ENCODE measurements around the gene SIRT3. TPM values are rescaled to one million over a fixed set of nuclear protein-coding genes. Genes with fewer than 3 reads are reported as not detected.

Gene SIRT3
- total RNA-seq, 1 experiment from 2014 or later = 13.9 TPM

DNA sequence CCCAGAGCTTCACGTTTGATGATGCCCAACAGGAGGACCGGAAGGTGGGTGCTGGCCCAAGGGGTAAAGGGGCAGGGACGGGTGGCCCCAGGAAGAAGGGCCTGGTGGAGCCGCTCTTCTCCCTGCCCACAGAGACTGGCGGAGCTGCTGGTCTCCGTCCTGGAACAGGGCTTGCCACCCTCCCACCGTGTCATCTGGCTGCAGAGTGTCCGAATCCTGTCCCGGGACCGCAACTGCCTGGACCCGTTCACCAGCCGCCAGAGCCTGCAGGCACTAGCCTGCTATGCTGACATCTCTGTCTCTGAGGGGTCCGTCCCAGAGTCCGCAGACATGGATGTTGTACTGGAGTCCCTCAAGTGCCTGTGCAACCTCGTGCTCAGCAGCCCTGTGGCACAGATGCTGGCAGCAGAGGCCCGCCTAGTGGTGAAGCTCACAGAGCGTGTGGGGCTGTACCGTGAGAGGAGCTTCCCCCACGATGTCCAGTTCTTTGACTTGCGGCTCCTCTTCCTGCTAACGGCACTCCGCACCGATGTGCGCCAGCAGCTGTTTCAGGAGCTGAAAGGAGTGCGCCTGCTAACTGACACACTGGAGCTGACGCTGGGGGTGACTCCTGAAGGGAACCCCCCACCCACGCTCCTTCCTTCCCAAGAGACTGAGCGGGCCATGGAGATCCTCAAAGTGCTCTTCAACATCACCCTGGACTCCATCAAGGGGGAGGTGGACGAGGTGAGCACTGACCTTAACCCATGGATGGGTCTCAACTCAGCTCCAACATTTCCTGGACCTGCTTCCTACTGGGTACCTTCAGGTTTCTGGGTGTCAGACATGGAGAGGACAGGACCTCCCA, 26.6 kb downstream of the SIRT3 start:
- H3K9me3 ChIP-seq (ENCODE audit: control insufficient read depth, low read depth, low read length) = no peaks in the 10 kb centered on the region
- H3K4me1 ChIP-seq (ENCODE audit: insufficient read depth, low read length) = no peaks in the 10 kb centered on the region; the same call in 1 of the 2 replicates
- no peak overlapping the region for H3K4ac ChIP-seq (ENCODE audit: low read depth, low read length)
- H3K23me2 ChIP-seq (ENCODE audit: insufficient read length, low read depth, low read length, poor library complexity, severe bottlenecking) = peaks cover 21% of the 10 kb centered on the region
- Mint-ChIP-seq H3K27ac (peak overlapping the region in 1 of 3 experiments; percentile 53; a peak in 1 of 7 replicates), H3K27me3 (ENCODE audit: low read depth) (no peaks in the 10 kb centered on the region), H3K4me3 (peak overlapping the region; percentile 93 to 97), H3K36me3 (ENCODE audit: insufficient read depth in 1 of 3, low read depth in 3 of 3) (peaks cover 30 to 62% (median 58%) of the 10 kb centered on the region in 3 experiments), H3K4me1 (peaks cover 5 to 17% of the 10 kb centered on the region in 2 experiments), H3K9me3 (no peaks in the 10 kb centered on the region)
- DNase-seq = no peak
- H3K79me1 ChIP-seq (ENCODE audit: insufficient read depth, low read depth, low read length, poor library complexity, severe bottlenecking) = peaks cover 5% of the 10 kb centered on the region
- WGBS (ENCODE audit: extremely low coverage, insufficient read length, low lambda C conversion rate) = no CpG with 5 or more reads among the region's 29 CpGs
- H2BK15ac ChIP-seq (ENCODE audit: low read depth, low read length) = no peak overlapping the region
- TF ChIP-seq, protein P1, sequence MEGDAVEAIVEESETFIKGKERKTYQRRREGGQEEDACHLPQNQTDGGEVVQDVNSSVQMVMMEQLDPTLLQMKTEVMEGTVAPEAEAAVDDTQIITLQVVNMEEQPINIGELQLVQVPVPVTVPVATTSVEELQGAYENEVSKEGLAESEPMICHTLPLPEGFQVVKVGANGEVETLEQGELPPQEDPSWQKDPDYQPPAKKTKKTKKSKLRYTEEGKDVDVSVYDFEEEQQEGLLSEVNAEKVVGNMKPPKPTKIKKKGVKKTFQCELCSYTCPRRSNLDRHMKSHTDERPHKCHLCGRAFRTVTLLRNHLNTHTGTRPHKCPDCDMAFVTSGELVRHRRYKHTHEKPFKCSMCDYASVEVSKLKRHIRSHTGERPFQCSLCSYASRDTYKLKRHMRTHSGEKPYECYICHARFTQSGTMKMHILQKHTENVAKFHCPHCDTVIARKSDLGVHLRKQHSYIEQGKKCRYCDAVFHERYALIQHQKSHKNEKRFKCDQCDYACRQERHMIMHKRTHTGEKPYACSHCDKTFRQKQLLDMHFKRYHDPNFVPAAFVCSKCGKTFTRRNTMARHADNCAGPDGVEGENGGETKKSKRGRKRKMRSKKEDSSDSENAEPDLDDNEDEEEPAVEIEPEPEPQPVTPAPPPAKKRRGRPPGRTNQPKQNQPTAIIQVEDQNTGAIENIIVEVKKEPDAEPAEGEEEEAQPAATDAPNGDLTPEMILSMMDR (conservative IDR thresholded peaks at IDR 0.05) = no peak
- no peak overlapping the region for H3K18ac ChIP-seq (ENCODE audit: insufficient read length, low read depth, low read length)
- H3K23ac ChIP-seq (ENCODE audit: insufficient read length, low read depth, low read length) = no peak overlapping the region
- H2BK20ac ChIP-seq (ENCODE audit: low read depth, low read length, poor library complexity, severe bottlenecking) = no peak overlapping the region
- no peak overlapping the region for H4K5ac ChIP-seq (ENCODE audit: insufficient read length, low read depth, low read length)
- H4K91ac ChIP-seq (ENCODE audit: insufficient read length, low read depth, low read length) = no peak overlapping the region
- no peak overlapping the region for H2BK120ac ChIP-seq (ENCODE audit: low read depth, low read length, poor library complexity, severe bottlenecking)
- no peak overlapping the region; the same call in 1 of the 2 replicates for H3K14ac ChIP-seq (ENCODE audit: insufficient read depth, low read length)
- no peak overlapping the region for H3T11ph ChIP-seq (ENCODE audit: low read length)
- no peak overlapping the region for H2AK5ac ChIP-seq (ENCODE audit: insufficient read length, low read length)
- no peak overlapping the region for H4K8ac ChIP-seq (replicated peaks; ENCODE audit: insufficient read length, low read depth, low read length)
- no peak overlapping the region for H3K56ac ChIP-seq (ENCODE audit: insufficient read length, low read depth, low read length)
- H3K4me2 ChIP-seq (ENCODE audit: insufficient read depth, insufficient read length, low read length) = peak overlapping the region; percentile 81
- H2BK5ac ChIP-seq (ENCODE audit: insufficient read length, low read length) = no peak overlapping the region
- no peaks in the 10 kb centered on the region for H4K20me1 ChIP-seq (ENCODE audit: control insufficient read depth, insufficient read depth, insufficient read length)
- H3K27me3 ChIP-seq (ENCODE audit: insufficient read depth, low read length) = no peaks in the 10 kb centered on the region
- no peaks in the 10 kb centered on the region; the same call in 1 of the 2 replicates for H3K79me2 ChIP-seq (ENCODE audit: insufficient read depth, low read length)
- no peak overlapping the region for H3K27ac ChIP-seq (ENCODE audit: insufficient read length, low read depth, low read length)
- no peak overlapping the region for H2BK12ac ChIP-seq (ENCODE audit: insufficient read length, low read depth, low read length)
- no peak overlapping the region for H2AFZ ChIP-seq (ENCODE audit: low read length)
- peak overlapping the region; percentile 54 for H3K9ac ChIP-seq (ENCODE audit: extremely low read depth, insufficient read length, low read length)

All from H9 (cell line).